IPS DF 6.9 (cell line): ENCODE results near the gene CHN2.

Source experiments
- DNase-seq: peaks from one replicate; pipeline ENCODE4 v3.0.0-alpha.2; 2013; ENCODE audit warnings: low read depth, low spot score
- H3K27ac ChIP-seq: one replicate; pipeline ENCODE4 v1.5.1; 2013; ENCODE audit warnings: low read length, control low read depth
- H3K27me3 ChIP-seq: 2 replicates; pipeline ENCODE4 v1.6.1; 2013; ENCODE audit warnings: mild to moderate bottlenecking, low read length; ENCODE audit not compliant: control insufficient read depth, insufficient read depth
- H3K36me3 ChIP-seq: 2 replicates; pipeline ENCODE4 v1.6.1; 2013; ENCODE audit warnings: low read length; ENCODE audit not compliant: control insufficient read depth, insufficient read depth
- H3K4me1 ChIP-seq: 2 replicates; pipeline ENCODE4 v1.6.1; 2013; ENCODE audit warnings: low read length; ENCODE audit not compliant: control insufficient read depth, insufficient read depth
- H3K4me3 ChIP-seq: 2 replicates; pipeline ENCODE4 v1.5.1; 2013; ENCODE audit warnings: mild to moderate bottlenecking, low read length
- H3K9me3 ChIP-seq: 2 replicates; pipeline ENCODE4 v1.6.1; 2013; ENCODE audit warnings: low read length, inconsistent platforms; ENCODE audit not compliant: control insufficient read depth, insufficient read depth
- WGBS: extraction: QIAGEN DNeasy Blood & Tissue Kit; methylation state at CpG from one replicate; pipeline ENCODE4 v1.1.7; 2013; ENCODE audit warnings: mixed read lengths, missing lambda C conversion rate; ENCODE audit not compliant: insufficient read length, insufficient coverage; 5-methylcytosine and 5-hydroxymethylcytosine counted together

Gene CHN2

GRCh38 chr7:29320577-29320976, 126.0 kb downstream of the CHN2 start:
- WGBS, result no CpG with 5 or more reads among the region's 2 CpGs

GRCh38 chr7:29322023-29322712, 127.6 kb downstream of the CHN2 start:
- Histone ChIP-seq H3K36me3 (no peaks in the 10 kb centered on the region), H3K27me3 (no peaks in the 10 kb centered on the region), H3K27ac (no peak overlapping the region), H3K9me3 (no peaks in the 10 kb centered on the region), H3K4me1 (peaks cover 2% of the 10 kb centered on the region; the same call in 1 of the 2 replicates), H3K4me3 (no peak overlapping the region)
- no peak for DNase-seq
- no CpG with 5 or more reads among the region's 3 CpGs for WGBS

More at GRCh38 chr7:29320577-29320976, 126.0 kb downstream of the CHN2 start:
- Histone ChIP-seq H3K36me3 (no peaks in the 10 kb centered on the region), H3K4me3 (no peak overlapping the region), H3K9me3 (no peaks in the 10 kb centered on the region), H3K27ac (no peak overlapping the region), H3K27me3 (no peaks in the 10 kb centered on the region), H3K4me1 (peaks cover 2% of the 10 kb centered on the region; the same call in 1 of the 2 replicates)
- no peak for DNase-seq

- no CpG with 5 or more reads among the region's 2 CpGs for WGBS
- Histone ChIP-seq H3K36me3 (no peaks in the 10 kb centered on the region), H3K4me3 (no peak overlapping the region), H3K27me3 (no peaks in the 10 kb centered on the region), H3K27ac (no peak overlapping the region), H3K4me1 (no peaks in the 10 kb centered on the region), H3K9me3 (no peaks in the 10 kb centered on the region)
- no peak for DNase-seq
Observed at GRCh38 chr7:29325476-29325875, 130.9 kb downstream of the CHN2 start.

GRCh38 chr7:29326864-29327263, 132.3 kb downstream of the CHN2 start:
- no CpG with 5 or more reads among the region's 1 CpG for WGBS
- Histone ChIP-seq H3K4me3 (no peak overlapping the region), H3K4me1 (no peaks in the 10 kb centered on the region), H3K9me3 (no peaks in the 10 kb centered on the region), H3K36me3 (no peaks in the 10 kb centered on the region), H3K27ac (no peak overlapping the region), H3K27me3 (no peaks in the 10 kb centered on the region)
- DNase-seq, result no peak

- no peaks in the 10 kb centered on the region for H3K4me1 ChIP-seq
- H3K27me3 ChIP-seq, result no peaks in the 10 kb centered on the region
- H3K36me3 ChIP-seq, result no peaks in the 10 kb centered on the region
- WGBS, result no CpG with 5 or more reads among the region's 8 CpGs
- DNase-seq, result no peak
- no peaks in the 10 kb centered on the region for H3K9me3 ChIP-seq
- no peak overlapping the region for H3K4me3 ChIP-seq
- no peak overlapping the region for H3K27ac ChIP-seq
Observed at GRCh38 chr7:29327455-29327854, 132.9 kb downstream of the CHN2 start.

- WGBS, result no CpG with 5 or more reads among the region's 5 CpGs
- Histone ChIP-seq H3K27ac (no peak overlapping the region), H3K9me3 (no peaks in the 10 kb centered on the region), H3K4me3 (no peak overlapping the region), H3K27me3 (no peaks in the 10 kb centered on the region), H3K4me1 (no peaks in the 10 kb centered on the region), H3K36me3 (no peaks in the 10 kb centered on the region)
- DNase-seq, result no peak
Observed at GRCh38 chr7:29328045-29328444, 133.5 kb downstream of the CHN2 start.

- Histone ChIP-seq H3K4me3 (no peak overlapping the region), H3K4me1 (no peaks in the 10 kb centered on the region), H3K9me3 (no peaks in the 10 kb centered on the region), H3K27me3 (no peaks in the 10 kb centered on the region), H3K27ac (no peak overlapping the region), H3K36me3 (no peaks in the 10 kb centered on the region)
- no CpG with 5 or more reads among the region's 2 CpGs for WGBS
- DNase-seq, result no peak
Observed at GRCh38 chr7:29328811-29329210, 134.2 kb downstream of the CHN2 start.

GRCh38 chr7:29329686-29330085, 135.1 kb downstream of the CHN2 start:
- Histone ChIP-seq H3K27ac (no peak overlapping the region), H3K27me3 (no peaks in the 10 kb centered on the region), H3K36me3 (no peaks in the 10 kb centered on the region), H3K4me3 (no peak overlapping the region), H3K4me1 (no peaks in the 10 kb centered on the region), H3K9me3 (no peaks in the 10 kb centered on the region)
- WGBS, result 100% methylated on average over 1 of the region's 3 CpGs
- no peak for DNase-seq

GRCh38 chr7:29330136-29330535, 135.6 kb downstream of the CHN2 start:
- Histone ChIP-seq H3K27me3 (no peaks in the 10 kb centered on the region), H3K27ac (no peak overlapping the region), H3K9me3 (no peaks in the 10 kb centered on the region), H3K4me3 (no peak overlapping the region), H3K4me1 (no peaks in the 10 kb centered on the region), H3K36me3 (no peaks in the 10 kb centered on the region)
- no CpG with 5 or more reads among the region's 5 CpGs for WGBS
- DNase-seq, result no peak

- Histone ChIP-seq H3K27ac (no peak overlapping the region), H3K27me3 (no peaks in the 10 kb centered on the region), H3K4me3 (no peak overlapping the region), H3K9me3 (no peaks in the 10 kb centered on the region), H3K36me3 (no peaks in the 10 kb centered on the region), H3K4me1 (no peaks in the 10 kb centered on the region)
- WGBS, result no CpG with 5 or more reads among the region's 7 CpGs
- DNase-seq, result no peak
Observed at GRCh38 chr7:29331163-29331562, 136.6 kb downstream of the CHN2 start.
